Spleen (tissue), 7 donors: Measurements from ENCODE around the gene CT45A8.
"Not testable (repeated sequence)": the region's sequence is repeated elsewhere in the genome, so short reads cannot be mapped to it uniquely, and the experiment has no call there.

Source experiments
- POLR2AphosphoS5 ChIP-seq, 3 donors: sonication (generic); formaldehyde crosslinking; IDR thresholded peaks; one replicate each; pipeline ENCODE4 v1.5.1; 2017; ENCODE audit warnings: antibody characterized with exemption in 3 of 3
- TF ChIP-seq, protein P1 (sequence below), 11 experiments: fragments of 200-600 bp in 7 of 11; fragments of 450-650 bp in 4 of 11; sonication (generic) in 4 of 11; IDR thresholded peaks in 8 of 11; conservative IDR thresholded peaks in 3 of 11; 1 replicate in 7 of 11; 2 replicates in 4 of 11; pipeline versions ENCODE4 v1.4.0 to v1.8.0; 2016 to 2021; ENCODE audit warnings: antibody characterized with exemption in 11 of 11, inconsistent platforms in 4 of 11, mild to moderate bottlenecking in 1 of 11
- donor health status: DM: no; HTN: no; CAD: no; lungs with moderate emphysema.
- donor health status: DM: no; HTN: no; CAD: no.
- donor health status: DM: no; HTN: no; CAD: no.

DNA sequence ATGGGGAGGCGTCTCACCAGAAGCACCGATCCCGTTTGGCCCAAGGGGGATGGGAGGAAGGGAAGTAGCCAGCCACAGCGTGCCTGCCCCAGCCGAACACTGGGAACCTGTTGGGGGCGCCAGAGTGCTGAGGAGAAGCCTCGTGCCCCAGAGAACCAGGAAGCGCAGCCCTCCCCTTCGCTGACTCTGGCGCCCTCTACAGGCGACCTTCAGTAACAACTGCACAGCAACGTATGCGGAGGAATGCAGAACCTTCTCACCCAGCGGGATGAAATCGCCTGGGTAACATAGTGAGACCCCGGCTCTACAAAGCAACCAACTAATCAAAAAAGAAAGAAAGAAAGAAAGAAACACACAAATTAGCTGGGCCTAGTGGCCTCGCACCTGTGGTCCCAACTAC lies 34.4 kb downstream of the CT45A8 start, which contains the start of gene CT45A2:
- TF ChIP-seq POLR2AphosphoS5 (IDR thresholded peaks at IDR 0.05): not testable (repeated sequence)
- TF ChIP-seq, protein P1, sequence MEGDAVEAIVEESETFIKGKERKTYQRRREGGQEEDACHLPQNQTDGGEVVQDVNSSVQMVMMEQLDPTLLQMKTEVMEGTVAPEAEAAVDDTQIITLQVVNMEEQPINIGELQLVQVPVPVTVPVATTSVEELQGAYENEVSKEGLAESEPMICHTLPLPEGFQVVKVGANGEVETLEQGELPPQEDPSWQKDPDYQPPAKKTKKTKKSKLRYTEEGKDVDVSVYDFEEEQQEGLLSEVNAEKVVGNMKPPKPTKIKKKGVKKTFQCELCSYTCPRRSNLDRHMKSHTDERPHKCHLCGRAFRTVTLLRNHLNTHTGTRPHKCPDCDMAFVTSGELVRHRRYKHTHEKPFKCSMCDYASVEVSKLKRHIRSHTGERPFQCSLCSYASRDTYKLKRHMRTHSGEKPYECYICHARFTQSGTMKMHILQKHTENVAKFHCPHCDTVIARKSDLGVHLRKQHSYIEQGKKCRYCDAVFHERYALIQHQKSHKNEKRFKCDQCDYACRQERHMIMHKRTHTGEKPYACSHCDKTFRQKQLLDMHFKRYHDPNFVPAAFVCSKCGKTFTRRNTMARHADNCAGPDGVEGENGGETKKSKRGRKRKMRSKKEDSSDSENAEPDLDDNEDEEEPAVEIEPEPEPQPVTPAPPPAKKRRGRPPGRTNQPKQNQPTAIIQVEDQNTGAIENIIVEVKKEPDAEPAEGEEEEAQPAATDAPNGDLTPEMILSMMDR (IDR thresholded peaks at IDR 0.05 in 8 of 11, conservative IDR thresholded peaks at IDR 0.05 in 3 of 11): not testable (repeated sequence)
